ENCODE measurements around the gene ADAMTS17.

The ADAMTS17 gene

DNA sequence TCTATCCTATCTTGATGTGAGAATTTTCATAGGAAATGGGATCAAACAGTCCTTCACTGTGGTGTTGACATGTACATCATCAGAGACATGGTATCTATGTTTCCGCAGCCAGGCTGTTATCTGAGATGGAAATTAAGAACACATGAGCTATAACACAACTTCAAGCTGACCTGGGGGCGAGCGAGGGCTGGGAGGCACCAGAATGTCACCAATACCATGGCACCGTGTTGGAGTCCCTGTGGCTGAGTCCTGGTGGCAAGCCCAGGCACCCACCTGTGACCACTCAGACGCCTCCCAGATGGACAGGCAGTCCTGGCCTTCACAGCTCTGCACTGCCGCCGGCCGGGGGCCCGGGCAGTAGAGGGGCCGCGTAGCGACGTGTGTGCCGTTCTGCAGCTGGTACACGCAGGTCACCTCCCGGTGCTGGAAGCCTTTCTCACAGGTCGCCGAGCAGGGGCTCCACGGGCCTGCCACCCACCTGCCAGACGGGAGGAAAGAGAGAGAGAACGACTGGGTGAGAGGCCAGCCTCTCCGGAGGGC, 344.6 kb downstream of the ADAMTS17 start:
- Histone ChIP-seq H3K18ac (ENCODE audit: low read length) (no peak overlapping the region), H3K4me1 (ENCODE audit: control insufficient read depth in 1 of 2, insufficient read depth in 2 of 2, low read length in 2 of 2) (peaks cover 8 to 14% of the 10 kb centered on the region in 2 experiments), H3K4me2 (ENCODE audit: low read length) (no peak overlapping the region), H2AFZ (ENCODE audit: insufficient read depth, low read length, poor library complexity) (no peak overlapping the region), H3K4me3 (ENCODE audit: low read depth, low read length) (no peak overlapping the region), H4K91ac (ENCODE audit: low read depth, low read length) (no peak overlapping the region), H4K12ac (ENCODE audit: low read depth, low read length) (no peak overlapping the region), H3K36me3 (ENCODE audit: control insufficient read depth in 1 of 2, insufficient read depth in 2 of 2, low read length in 2 of 2) (no peaks in the 10 kb centered on the region), H3K9me3 (ENCODE audit: insufficient read depth, low read depth, low read length) (peaks cover 2% of the 10 kb centered on the region), H3K4ac (ENCODE audit: low read depth, low read length) (no peak overlapping the region), H3K23ac (ENCODE audit: low read length) (no peak overlapping the region), H2BK5ac (ENCODE audit: low read depth, low read length, poor library complexity) (no peak overlapping the region), H3K79me1 (ENCODE audit: low read length) (peaks cover 2% of the 10 kb centered on the region), H3K14ac (ENCODE audit: low read length) (no peak overlapping the region), H4K8ac (ENCODE audit: low read depth, low read length) (no peak overlapping the region), H3K27ac (ENCODE audit: low read depth, low read length) (no peak overlapping the region), H3K79me2 (ENCODE audit: control insufficient read depth, insufficient read depth, low read length, poor library complexity) (no peaks in the 10 kb centered on the region), H3K9ac (ENCODE audit: low read length) (no peak overlapping the region), H3K27me3 (ENCODE audit: insufficient read depth, low read length) (no peaks in the 10 kb centered on the region), H2BK12ac (ENCODE audit: low read length) (no peak overlapping the region), H2AK5ac (ENCODE audit: low read length) (no peak overlapping the region), H2BK120ac (ENCODE audit: insufficient read depth, low read length, poor library complexity) (no peak overlapping the region)
- WGBS (ENCODE audit: extremely low coverage, insufficient coverage, insufficient read length), result no CpG with 5 or more reads among the region's 22 CpGs
- no peak for DNase-seq

- no peak overlapping the region for H2BK120ac ChIP-seq (ENCODE audit: insufficient read depth, low read length, poor library complexity)
Measured at GRCh38 chr15:99996660-99997059, 345.1 kb downstream of the ADAMTS17 start.

DNA sequence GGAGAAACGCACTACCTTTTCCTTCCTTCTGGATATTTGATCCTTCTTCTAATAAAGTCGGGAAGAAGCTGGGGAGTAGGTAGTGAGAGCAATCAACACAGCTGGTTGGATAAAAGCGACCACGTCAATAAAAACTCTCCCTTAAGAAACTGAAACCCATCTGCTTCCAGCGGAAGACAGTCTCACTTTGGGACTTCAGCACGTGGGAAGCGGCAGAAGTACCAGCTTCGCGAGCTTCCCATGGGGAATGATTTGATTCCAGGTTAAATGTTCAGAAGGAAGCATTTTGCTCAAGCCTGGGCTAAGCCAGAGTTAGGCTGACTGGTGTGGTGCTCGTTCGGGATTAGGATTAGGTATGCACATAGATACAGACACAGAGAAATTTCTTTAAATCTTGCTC, 346.2 kb downstream of the ADAMTS17 start:
- Histone ChIP-seq H2BK120ac (ENCODE audit: insufficient read depth, low read length, poor library complexity) (no peak overlapping the region), H3K4me2 (ENCODE audit: low read length) (no peak overlapping the region), H3K27me3 (ENCODE audit: insufficient read depth, low read length) (no peaks in the 10 kb centered on the region), H2AK5ac (ENCODE audit: low read length) (no peak overlapping the region), H3K4me3 (ENCODE audit: low read depth, low read length) (no peak overlapping the region), H4K12ac (ENCODE audit: low read depth, low read length) (no peak overlapping the region), H4K8ac (ENCODE audit: low read depth, low read length) (no peak overlapping the region), H3K18ac (ENCODE audit: low read length) (no peak overlapping the region), H2AFZ (ENCODE audit: insufficient read depth, low read length, poor library complexity) (no peak overlapping the region), H2BK5ac (ENCODE audit: low read depth, low read length, poor library complexity) (no peak overlapping the region), H3K9ac (ENCODE audit: low read length) (no peak overlapping the region), H3K9me3 (ENCODE audit: insufficient read depth, low read depth, low read length) (peaks cover 2% of the 10 kb centered on the region), H3K14ac (ENCODE audit: low read length) (no peak overlapping the region), H3K4me1 (ENCODE audit: control insufficient read depth in 1 of 2, insufficient read depth in 2 of 2, low read length in 2 of 2) (peaks cover 8 to 14% of the 10 kb centered on the region in 2 experiments), H3K36me3 (ENCODE audit: control insufficient read depth in 1 of 2, insufficient read depth in 2 of 2, low read length in 2 of 2) (no peaks in the 10 kb centered on the region), H3K27ac (ENCODE audit: low read depth, low read length) (no peak overlapping the region), H4K91ac (ENCODE audit: low read depth, low read length) (no peak overlapping the region), H2BK12ac (ENCODE audit: low read length) (no peak overlapping the region), H3K4ac (ENCODE audit: low read depth, low read length) (no peak overlapping the region), H3K23ac (ENCODE audit: low read length) (no peak overlapping the region), H3K79me1 (ENCODE audit: low read length) (peaks cover 2% of the 10 kb centered on the region), H3K79me2 (ENCODE audit: control insufficient read depth, insufficient read depth, low read length, poor library complexity) (no peaks in the 10 kb centered on the region)
- WGBS (ENCODE audit: extremely low coverage, insufficient coverage, insufficient read length), result no CpG with 5 or more reads among the region's 11 CpGs
- no peak for DNase-seq

More at GRCh38 chr15:99996660-99997059, 345.1 kb downstream of the ADAMTS17 start:
- Histone ChIP-seq H4K8ac (ENCODE audit: low read depth, low read length) (no peak overlapping the region), H3K27ac (ENCODE audit: low read depth, low read length) (no peak overlapping the region), H3K18ac (ENCODE audit: low read length) (no peak overlapping the region), H3K27me3 (ENCODE audit: insufficient read depth, low read length) (no peaks in the 10 kb centered on the region), H3K4ac (ENCODE audit: low read depth, low read length) (no peak overlapping the region), H4K12ac (ENCODE audit: low read depth, low read length) (no peak overlapping the region), H3K4me1 (ENCODE audit: control insufficient read depth in 1 of 2, insufficient read depth in 2 of 2, low read length in 2 of 2) (peaks cover 8 to 14% of the 10 kb centered on the region in 2 experiments), H2AK5ac (ENCODE audit: low read length) (no peak overlapping the region), H3K14ac (ENCODE audit: low read length) (no peak overlapping the region), H3K79me2 (ENCODE audit: control insufficient read depth, insufficient read depth, low read length, poor library complexity) (no peaks in the 10 kb centered on the region), H2AFZ (ENCODE audit: insufficient read depth, low read length, poor library complexity) (no peak overlapping the region), H4K91ac (ENCODE audit: low read depth, low read length) (no peak overlapping the region), H3K36me3 (ENCODE audit: control insufficient read depth in 1 of 2, insufficient read depth in 2 of 2, low read length in 2 of 2) (no peaks in the 10 kb centered on the region), H2BK12ac (ENCODE audit: low read length) (no peak overlapping the region), H3K79me1 (ENCODE audit: low read length) (peaks cover 2% of the 10 kb centered on the region), H3K9me3 (ENCODE audit: insufficient read depth, low read depth, low read length) (peaks cover 2% of the 10 kb centered on the region), H3K4me3 (ENCODE audit: low read depth, low read length) (no peak overlapping the region), H3K4me2 (ENCODE audit: low read length) (no peak overlapping the region), H3K23ac (ENCODE audit: low read length) (no peak overlapping the region), H2BK5ac (ENCODE audit: low read depth, low read length, poor library complexity) (no peak overlapping the region), H3K9ac (ENCODE audit: low read length) (no peak overlapping the region)
- no peak for DNase-seq
- whole genome bisulfite sequencing (ENCODE audit: extremely low coverage, insufficient coverage, insufficient read length), result no CpG with 5 or more reads among the region's 3 CpGs

DNA sequence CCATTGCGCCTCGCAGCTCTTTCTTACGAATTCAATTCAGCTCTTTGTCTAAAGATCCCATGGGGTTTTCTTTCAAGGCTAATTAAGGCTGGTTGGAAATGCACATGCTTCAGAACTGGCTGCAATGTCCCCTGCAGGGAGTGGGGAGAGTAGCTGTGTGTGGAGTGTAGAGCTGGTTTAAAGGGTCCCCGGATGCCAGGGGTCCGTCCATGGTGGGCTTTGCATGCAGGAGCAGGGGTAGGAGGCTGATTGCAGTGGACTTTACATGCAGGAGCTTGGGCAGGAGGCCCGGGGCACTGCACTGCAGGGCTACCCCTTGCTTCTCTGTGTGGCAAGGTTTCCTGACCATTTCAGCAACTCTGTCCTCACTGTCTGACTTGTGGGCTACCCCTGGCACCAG, 346.9 kb downstream of the ADAMTS17 start:
- Histone ChIP-seq H4K12ac (ENCODE audit: low read depth, low read length) (no peak overlapping the region), H3K23ac (ENCODE audit: low read length) (no peak overlapping the region), H3K9me3 (ENCODE audit: insufficient read depth, low read depth, low read length) (peaks cover 2% of the 10 kb centered on the region), H2BK5ac (ENCODE audit: low read depth, low read length, poor library complexity) (no peak overlapping the region), H3K4me3 (ENCODE audit: low read depth, low read length) (no peak overlapping the region), H3K14ac (ENCODE audit: low read length) (no peak overlapping the region), H3K79me1 (ENCODE audit: low read length) (peaks cover 2% of the 10 kb centered on the region), H3K27ac (ENCODE audit: low read depth, low read length) (no peak overlapping the region), H4K8ac (ENCODE audit: low read depth, low read length) (no peak overlapping the region), H4K91ac (ENCODE audit: low read depth, low read length) (no peak overlapping the region), H3K4me1 (ENCODE audit: control insufficient read depth in 1 of 2, insufficient read depth in 2 of 2, low read length in 2 of 2) (peaks cover 8 to 14% of the 10 kb centered on the region in 2 experiments), H2AFZ (ENCODE audit: insufficient read depth, low read length, poor library complexity) (no peak overlapping the region), H3K79me2 (ENCODE audit: control insufficient read depth, insufficient read depth, low read length, poor library complexity) (no peaks in the 10 kb centered on the region), H3K9ac (ENCODE audit: low read length) (no peak overlapping the region), H2AK5ac (ENCODE audit: low read length) (no peak overlapping the region), H2BK12ac (ENCODE audit: low read length) (no peak overlapping the region), H2BK120ac (ENCODE audit: insufficient read depth, low read length, poor library complexity) (no peak overlapping the region), H3K27me3 (ENCODE audit: insufficient read depth, low read length) (no peaks in the 10 kb centered on the region), H3K4ac (ENCODE audit: low read depth, low read length) (no peak overlapping the region), H3K36me3 (ENCODE audit: control insufficient read depth in 1 of 2, insufficient read depth in 2 of 2, low read length in 2 of 2) (no peaks in the 10 kb centered on the region), H3K4me2 (ENCODE audit: low read length) (no peak overlapping the region), H3K18ac (ENCODE audit: low read length) (no peak overlapping the region)
- DNase-seq, result no peak
- WGBS (ENCODE audit: extremely low coverage, insufficient coverage, insufficient read length), result no CpG with 5 or more reads among the region's 6 CpGs
